Measurements from ENCODE around the gene TMEM131L.
"Not testable (repeated sequence)": the region's sequence is repeated elsewhere in the genome, so short reads cannot be mapped to it uniquely, and the experiment has no call there.

The TMEM131L gene

DNA sequence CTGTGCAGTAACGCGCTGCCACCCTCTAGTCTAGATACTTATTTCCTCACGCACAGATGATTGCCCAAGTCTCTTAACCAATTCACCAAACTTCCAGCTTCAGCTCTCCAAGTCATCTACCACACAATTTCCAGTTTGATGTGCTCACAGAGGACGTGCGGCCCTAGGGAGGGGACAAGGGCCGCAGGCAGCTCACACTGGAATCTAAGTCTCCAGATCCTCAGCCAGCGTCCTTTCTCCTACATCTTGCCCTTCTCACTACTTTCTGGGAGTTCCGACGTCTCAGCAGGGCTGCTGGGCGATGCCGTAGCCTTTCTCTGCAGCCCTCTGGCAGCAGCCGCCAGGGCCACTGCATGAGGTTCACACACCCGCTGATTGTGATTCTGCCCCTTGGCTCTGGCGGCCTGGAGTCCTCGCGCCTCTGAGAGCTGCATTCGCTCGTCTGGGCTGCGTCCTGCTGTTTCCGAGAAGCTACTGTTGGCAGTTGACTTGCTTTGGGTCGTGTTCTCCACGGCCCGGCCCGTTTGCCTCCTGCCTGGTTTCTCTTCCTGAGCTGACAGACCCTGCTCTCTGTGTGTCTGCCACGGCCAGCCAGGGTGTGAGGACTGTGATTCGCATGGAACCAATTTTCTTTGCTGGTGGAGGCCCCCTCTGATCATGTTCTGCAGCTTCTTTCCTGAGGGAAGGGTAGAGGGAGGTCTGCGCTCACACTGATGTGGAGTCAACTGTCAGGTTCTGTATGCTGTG, 14.1 kb upstream of the TMEM131L start:
- no peaks in the 10 kb centered on the region for H3K36me3 ChIP-seq
- no peak for TF ChIP-seq Cebpa-rat (IDR thresholded peaks at IDR 0.05)
- no peaks in the 10 kb centered on the region for H4K20me1 ChIP-seq
- H3K4me1 ChIP-seq = peaks cover 23 to 75% (median 56%) of the 10 kb centered on the region in 10 experiments
- no peaks in the 10 kb centered on the region for H3K27me3 ChIP-seq
- no peak overlapping the region; a peak in 1 of 22 replicates for H3K9ac ChIP-seq
- peak overlapping the region in 8 of 11 experiments; percentile 1 to 89 (median 74); a peak in 11 of 22 replicates for H3K4me2 ChIP-seq
- peak overlapping the region in 7 of 11 experiments; percentile 8 to 67 (median 50); a peak in 9 of 22 replicates for H3K27ac ChIP-seq
- no peaks in the 10 kb centered on the region for H3K9me3 ChIP-seq (replicated peaks in 1 of 11)
- H3K4me3 ChIP-seq = no peak overlapping the region

GRCh38 chr4:153452658-153453378, 13.3 kb upstream of the TMEM131L start:
- H3K9ac ChIP-seq = no peak overlapping the region
- no peaks in the 10 kb centered on the region for H3K36me3 ChIP-seq
- peaks cover 23 to 70% (median 53%) of the 10 kb centered on the region in 10 experiments for H3K4me1 ChIP-seq
- H3K27ac ChIP-seq = peak overlapping the region in 7 of 11 experiments; percentile 8 to 67 (median 50); a peak in 7 of 22 replicates
- H3K4me3 ChIP-seq = no peak overlapping the region
- TF ChIP-seq Cebpa-rat (IDR thresholded peaks at IDR 0.05) = no peak
- H3K4me2 ChIP-seq = peak overlapping the region in 6 of 11 experiments; percentile 17 to 89 (median 75); a peak in 8 of 22 replicates
- no peaks in the 10 kb centered on the region for H3K27me3 ChIP-seq
- no peaks in the 10 kb centered on the region for H3K9me3 ChIP-seq (replicated peaks in 1 of 11)
- H4K20me1 ChIP-seq = no peaks in the 10 kb centered on the region

DNA sequence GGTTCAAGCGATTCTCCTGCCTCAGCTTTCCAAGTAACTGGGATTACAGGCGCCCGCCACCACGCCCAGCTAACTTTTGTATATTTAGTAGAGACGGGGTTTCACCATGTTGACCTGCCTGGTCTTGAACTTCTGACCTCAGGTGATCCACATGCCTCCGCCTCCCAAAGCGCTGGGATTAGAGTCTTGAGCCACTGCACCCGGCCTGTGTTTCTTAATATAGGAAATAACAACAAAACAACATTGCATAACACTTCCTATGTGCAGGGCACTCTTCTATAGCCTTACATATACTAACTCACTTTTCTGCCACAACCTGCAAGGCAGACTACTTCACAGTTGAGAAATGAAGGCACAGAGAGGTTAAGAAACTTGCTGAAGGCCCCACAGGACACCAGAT, 12.8 kb upstream of the TMEM131L start:
- no peaks in the 10 kb centered on the region for H4K20me1 ChIP-seq
- peak in 3 of 11 experiments; percentile 27 to 35 (median 31); a peak in 2 of 22 replicates for TF ChIP-seq Cebpa-rat (IDR thresholded peaks at IDR 0.05)
- no peak overlapping the region for H3K4me3 ChIP-seq
- no peak overlapping the region; a peak in 1 of 22 replicates for H3K9ac ChIP-seq
- peaks cover 19 to 65% (median 49%) of the 10 kb centered on the region in 10 experiments for H3K4me1 ChIP-seq
- no peaks in the 10 kb centered on the region for H3K9me3 ChIP-seq (replicated peaks in 1 of 11)
- H3K36me3 ChIP-seq = no peaks in the 10 kb centered on the region
- H3K4me2 ChIP-seq = peak overlapping the region; percentile 4 to 82 (median 59); a peak in 17 of 22 replicates
- peak overlapping the region in 2 of 11 experiments; percentile 28 to 41; a peak in 5 of 22 replicates for H3K27ac ChIP-seq
- no peaks in the 10 kb centered on the region for H3K27me3 ChIP-seq

GRCh38 chr4:153458969-153459368, 7.2 kb upstream of the TMEM131L start:
- peak overlapping the region in 4 of 11 experiments; percentile 2 to 46 (median 17); a peak in 3 of 22 replicates for H3K4me2 ChIP-seq
- no peak overlapping the region for H3K27ac ChIP-seq

GRCh38 chr4:153461549-153461948, 4.6 kb upstream of the TMEM131L start:
- peaks cover 24 to 34% (median 27%) of the 10 kb centered on the region in 10 experiments for H3K4me1 ChIP-seq
- not testable (repeated sequence) for H3K9me3 ChIP-seq (replicated peaks in 1 of 11); H3K36me3 ChIP-seq; H3K27ac ChIP-seq; H3K9ac ChIP-seq; H4K20me1 ChIP-seq; H3K4me3 ChIP-seq; H3K4me2 ChIP-seq; H3K27me3 ChIP-seq

More at GRCh38 chr4:153458969-153459368, 7.2 kb upstream of the TMEM131L start:
- no peaks in the 10 kb centered on the region for H3K36me3 ChIP-seq
- peaks cover 7 to 22% (median 15%) of the 10 kb centered on the region in 10 experiments for H3K4me1 ChIP-seq
- no peaks in the 10 kb centered on the region for H4K20me1 ChIP-seq
- no peaks in the 10 kb centered on the region for H3K27me3 ChIP-seq
- no peak overlapping the region for H3K9ac ChIP-seq
- no peak overlapping the region for H3K4me3 ChIP-seq
- H3K9me3 ChIP-seq (replicated peaks in 1 of 11) = peaks cover 0 to 5% (median 0%) of the 10 kb centered on the region in 11 experiments; a peak in 4 of 22 replicates
- TF ChIP-seq Cebpa-rat (IDR thresholded peaks at IDR 0.05) = no peak

- Histone ChIP-seq H3K4me1 (peaks cover 25 to 41% (median 30%) of the 10 kb centered on the region in 10 experiments), H4K20me1 (peaks cover 0 to 27% (median 21%) of the 10 kb centered on the region in 11 experiments; a peak in 16 of 22 replicates), H3K27ac (peak overlapping the region in 8 of 11 experiments; percentile 91 to 96 (median 94); a peak in 15 of 22 replicates), H3K9ac (peak overlapping the region in 7 of 11 experiments; percentile 3 to 98 (median 94); a peak in 9 of 22 replicates), H3K4me3 (no peak overlapping the region), H3K9me3 (replicated peaks in 1 of 11) (peaks cover 0 to 5% (median 0%) of the 10 kb centered on the region in 11 experiments; a peak in 3 of 22 replicates), H3K27me3 (no peaks in the 10 kb centered on the region), H3K36me3 (peaks cover 0 to 5% (median 0%) of the 10 kb centered on the region in 11 experiments; a peak in 3 of 22 replicates), H3K4me2 (peak overlapping the region; percentile 29 to 99 (median 95); a peak in 21 of 22 replicates)
- no peak for TF ChIP-seq Cebpa-rat (IDR thresholded peaks at IDR 0.05)
These were observed 2.1 kb upstream of the TMEM131L start for GRCh38 chr4:153464068-153464467.

- peak in 3 of 11 experiments; percentile 18 to 59 (median 44); a peak in 3 of 22 replicates for TF ChIP-seq Cebpa-rat (IDR thresholded peaks at IDR 0.05)
These were observed 1.0 kb upstream of the TMEM131L start for GRCh38 chr4:153465140-153465539.

DNA sequence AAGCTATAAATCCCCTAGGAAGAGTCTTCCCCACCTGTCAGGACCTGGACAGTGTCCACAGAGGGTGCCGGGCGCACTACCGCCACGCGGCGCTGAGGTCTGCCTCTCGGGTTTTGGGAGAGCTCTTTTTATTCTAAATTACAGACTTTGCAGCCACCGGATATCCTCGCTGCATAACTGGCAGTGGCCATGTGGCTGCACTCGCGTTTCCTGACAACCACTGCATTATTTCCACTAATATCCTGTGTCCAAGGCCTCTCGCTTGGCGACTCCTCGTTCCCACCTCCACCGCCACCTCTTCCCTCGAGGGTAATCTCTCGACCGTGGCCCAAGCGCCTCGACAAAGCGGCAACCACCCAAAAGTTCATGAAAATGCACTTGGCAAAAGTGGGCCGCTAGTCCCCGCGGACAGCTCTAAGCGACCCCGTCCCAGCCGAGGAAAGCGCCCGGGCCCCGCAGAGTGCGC, 512 bp upstream of the TMEM131L start:
- H3K36me3 ChIP-seq = peaks cover 0 to 21% (median 8%) of the 10 kb centered on the region in 11 experiments; a peak in 10 of 22 replicates
- H3K9ac ChIP-seq = peak overlapping the region; percentile 60 to 98 (median 94); a peak in 21 of 22 replicates
- H3K4me2 ChIP-seq = peak overlapping the region; percentile 83 to 99 (median 95)
- H4K20me1 ChIP-seq = peaks cover 0 to 43% (median 37%) of the 10 kb centered on the region in 11 experiments; a peak in 19 of 22 replicates
- H3K4me3 ChIP-seq = peak overlapping the region; percentile 75 to 99 (median 88)
- H3K27me3 ChIP-seq = no peaks in the 10 kb centered on the region
- peaks cover 38 to 57% (median 45%) of the 10 kb centered on the region in 10 experiments for H3K4me1 ChIP-seq
- H3K27ac ChIP-seq = peak overlapping the region in 10 of 11 experiments; percentile 23 to 96 (median 94); a peak in 20 of 22 replicates
- TF ChIP-seq Cebpa-rat (IDR thresholded peaks at IDR 0.05) = 0 out of 22 replicates have a peak, but pooled peaks of 1 of the 11 experiments have one; percentile 6
- H3K9me3 ChIP-seq (replicated peaks in 1 of 11) = no peaks in the 10 kb centered on the region

More at GRCh38 chr4:153465140-153465539, 1.0 kb upstream of the TMEM131L start:
- Histone ChIP-seq H3K36me3 (peaks cover 0 to 16% (median 3%) of the 10 kb centered on the region in 11 experiments; a peak in 7 of 22 replicates), H3K9ac (peak overlapping the region in 10 of 11 experiments; percentile 65 to 98 (median 94); a peak in 20 of 22 replicates), H3K27ac (peak overlapping the region in 9 of 11 experiments; percentile 85 to 96 (median 94); a peak in 18 of 22 replicates), H4K20me1 (peaks cover 0 to 38% (median 31%) of the 10 kb centered on the region in 11 experiments; a peak in 19 of 22 replicates), H3K9me3 (replicated peaks in 1 of 11) (peaks cover 0 to 4% (median 0%) of the 10 kb centered on the region in 11 experiments; a peak in 3 of 22 replicates), H3K4me2 (peak overlapping the region; percentile 83 to 99 (median 95)), H3K4me1 (peaks cover 33 to 52% (median 40%) of the 10 kb centered on the region in 10 experiments), H3K4me3 (peak overlapping the region; percentile 75 to 99 (median 88)), H3K27me3 (no peaks in the 10 kb centered on the region)
